GM19438 (cell line): ENCODE results near the gene DNAJC10.
"Not testable (repeated sequence)": the region's sequence is repeated elsewhere in the genome, so short reads cannot be mapped to it uniquely, and the experiment has no call there.

Source experiments
- ATAC-seq: cut with Tn5 transposase; IDR thresholded peaks from one replicate; pipeline ENCODE4 v1.9.1; 2021; ENCODE audit warnings: low read depth; ENCODE audit not compliant: unreplicated experiment

The DNAJC10 gene, protein sequence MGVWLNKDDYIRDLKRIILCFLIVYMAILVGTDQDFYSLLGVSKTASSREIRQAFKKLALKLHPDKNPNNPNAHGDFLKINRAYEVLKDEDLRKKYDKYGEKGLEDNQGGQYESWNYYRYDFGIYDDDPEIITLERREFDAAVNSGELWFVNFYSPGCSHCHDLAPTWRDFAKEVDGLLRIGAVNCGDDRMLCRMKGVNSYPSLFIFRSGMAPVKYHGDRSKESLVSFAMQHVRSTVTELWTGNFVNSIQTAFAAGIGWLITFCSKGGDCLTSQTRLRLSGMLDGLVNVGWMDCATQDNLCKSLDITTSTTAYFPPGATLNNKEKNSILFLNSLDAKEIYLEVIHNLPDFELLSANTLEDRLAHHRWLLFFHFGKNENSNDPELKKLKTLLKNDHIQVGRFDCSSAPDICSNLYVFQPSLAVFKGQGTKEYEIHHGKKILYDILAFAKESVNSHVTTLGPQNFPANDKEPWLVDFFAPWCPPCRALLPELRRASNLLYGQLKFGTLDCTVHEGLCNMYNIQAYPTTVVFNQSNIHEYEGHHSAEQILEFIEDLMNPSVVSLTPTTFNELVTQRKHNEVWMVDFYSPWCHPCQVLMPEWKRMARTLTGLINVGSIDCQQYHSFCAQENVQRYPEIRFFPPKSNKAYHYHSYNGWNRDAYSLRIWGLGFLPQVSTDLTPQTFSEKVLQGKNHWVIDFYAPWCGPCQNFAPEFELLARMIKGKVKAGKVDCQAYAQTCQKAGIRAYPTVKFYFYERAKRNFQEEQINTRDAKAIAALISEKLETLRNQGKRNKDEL

DNA sequence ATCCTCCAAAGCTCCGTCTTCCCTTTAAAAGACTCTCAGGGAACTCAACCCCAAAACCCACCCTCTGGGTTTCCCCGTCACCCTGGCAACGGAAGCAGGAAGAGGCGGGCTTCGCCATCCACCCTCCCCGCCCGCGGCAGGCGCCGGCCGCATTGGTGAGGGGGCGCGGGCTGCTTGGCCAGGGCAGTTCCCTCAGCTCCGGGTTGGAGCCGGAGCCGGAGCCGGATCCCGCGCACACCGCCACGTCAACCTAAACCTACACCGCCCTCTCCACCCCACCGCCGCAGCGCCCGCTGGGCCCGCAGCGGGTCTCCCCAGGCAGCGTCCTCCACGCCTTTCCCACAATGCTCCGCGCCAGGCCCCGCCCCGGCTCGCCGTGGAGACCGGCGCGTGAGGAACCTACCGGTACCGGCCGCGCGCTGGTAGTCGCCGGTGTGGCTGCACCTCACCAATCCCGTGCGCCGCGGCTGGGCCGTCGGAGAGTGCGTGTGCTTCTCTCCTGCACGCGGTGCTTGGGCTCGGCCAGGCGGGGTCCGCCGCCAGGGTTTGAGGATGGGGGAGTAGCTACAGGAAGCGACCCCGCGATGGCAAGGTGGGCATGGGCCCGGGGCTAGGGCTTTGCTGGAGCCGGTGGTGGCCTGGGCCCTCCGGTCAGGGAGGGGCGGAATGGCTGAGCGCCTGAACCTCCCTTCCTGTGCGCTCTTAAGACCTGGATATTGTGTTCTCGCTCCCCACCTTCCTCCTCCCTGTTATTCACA is at the start of gene DNAJC10:
DNAJC10 (plus strand) TSS at position 366 of the 758 bp plus-strand sequence. CDS start 1,830 bp downstream, outside the sequence.
- ATAC-seq: peak; percentile 80

DNA sequence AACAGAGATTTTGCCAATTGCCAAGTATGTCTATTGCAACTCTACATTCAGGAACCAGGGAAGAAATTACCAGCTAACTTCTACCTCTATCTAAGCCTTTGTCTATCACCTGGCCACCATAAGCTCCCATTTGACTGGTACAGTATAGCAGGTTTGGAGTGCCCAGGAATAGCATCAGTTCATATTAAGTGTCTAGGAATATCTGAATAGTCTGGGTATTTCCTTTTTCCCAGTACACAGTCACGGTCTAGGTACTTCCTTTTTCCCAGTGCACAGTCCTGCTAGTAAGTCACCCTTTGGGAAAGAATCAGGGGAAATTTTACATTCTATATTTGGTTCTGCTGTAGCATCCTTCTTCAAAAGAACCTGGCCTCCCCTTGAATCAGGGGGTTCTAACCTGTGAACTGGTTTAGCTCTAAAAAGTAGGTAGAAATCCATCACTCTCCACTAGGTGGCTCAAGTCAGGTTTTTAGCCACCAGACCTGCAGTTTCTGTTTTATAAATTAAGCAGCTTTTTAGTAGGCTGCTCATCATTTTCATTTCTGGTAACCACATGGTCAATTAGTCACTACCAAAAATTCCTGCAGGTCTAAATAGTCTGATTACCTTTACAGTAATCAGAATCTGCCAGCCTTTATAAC is 49.3 kb upstream of the DNAJC10 start:
- ATAC-seq: peak; percentile 69

DNA sequence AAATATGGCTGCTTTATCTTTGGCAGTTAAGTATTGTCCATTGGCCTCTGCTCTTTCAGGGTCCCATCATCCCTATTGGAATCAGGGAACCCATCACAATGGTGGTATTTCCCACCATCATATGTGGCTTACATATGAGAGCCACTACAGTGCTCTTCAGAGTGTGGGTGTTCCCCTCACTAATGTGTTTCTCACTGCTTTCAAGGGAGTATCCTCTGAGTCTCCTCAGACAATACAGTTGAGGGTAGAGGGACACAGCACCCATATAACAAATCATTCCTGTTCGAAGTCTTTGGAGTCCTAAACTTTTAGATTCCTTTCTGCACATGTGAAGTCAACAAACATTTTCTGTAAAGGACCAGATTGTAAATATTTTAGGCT is 48.8 kb upstream of the DNAJC10 start:
- ATAC-seq: peak; percentile 28

DNA sequence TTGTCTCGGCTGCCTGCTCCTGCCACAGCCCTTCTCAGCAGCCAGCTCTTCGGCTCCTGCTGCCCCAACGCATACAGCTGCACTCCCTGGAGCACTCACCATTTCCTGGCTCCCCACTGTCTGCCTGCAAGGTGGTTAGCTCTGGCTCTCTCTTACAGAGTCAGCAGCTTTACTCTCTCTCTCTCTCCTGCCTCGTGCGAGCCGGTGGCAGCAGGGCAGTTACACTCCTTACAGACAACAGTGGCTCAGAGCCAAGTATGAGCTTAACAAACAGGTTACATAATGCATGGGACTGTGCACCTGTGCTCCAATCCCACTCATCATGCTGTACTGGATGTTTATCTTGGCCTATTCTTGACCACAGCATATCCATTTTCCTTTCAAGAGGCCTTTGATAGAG is 47.4 kb upstream of the DNAJC10 start:
- ATAC-seq: no peak

- ATAC-seq: no peak
Observed at GRCh38 chr2:182672466-182673165, 43.4 kb upstream of the DNAJC10 start.

DNA sequence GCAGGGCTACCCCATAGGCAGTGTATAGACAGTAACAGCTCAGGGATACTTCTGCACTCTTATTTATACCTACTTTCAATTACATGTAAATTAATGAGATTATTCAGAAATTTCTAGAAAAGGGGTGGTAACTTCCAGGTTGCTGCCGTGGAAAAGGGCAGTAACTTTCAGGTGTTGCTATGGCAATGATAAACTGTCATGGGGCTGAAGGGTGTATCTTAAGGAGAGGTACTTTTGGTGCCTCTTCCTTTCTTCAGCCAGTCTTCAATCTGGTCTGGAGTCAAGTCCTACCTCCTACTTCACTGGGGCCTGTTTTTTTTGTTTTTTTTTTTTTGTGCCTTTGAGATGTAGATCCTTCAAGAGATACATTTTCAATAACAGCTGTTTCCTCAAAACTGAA is 35.2 kb upstream of the DNAJC10 start:
- no peak for ATAC-seq

DNA sequence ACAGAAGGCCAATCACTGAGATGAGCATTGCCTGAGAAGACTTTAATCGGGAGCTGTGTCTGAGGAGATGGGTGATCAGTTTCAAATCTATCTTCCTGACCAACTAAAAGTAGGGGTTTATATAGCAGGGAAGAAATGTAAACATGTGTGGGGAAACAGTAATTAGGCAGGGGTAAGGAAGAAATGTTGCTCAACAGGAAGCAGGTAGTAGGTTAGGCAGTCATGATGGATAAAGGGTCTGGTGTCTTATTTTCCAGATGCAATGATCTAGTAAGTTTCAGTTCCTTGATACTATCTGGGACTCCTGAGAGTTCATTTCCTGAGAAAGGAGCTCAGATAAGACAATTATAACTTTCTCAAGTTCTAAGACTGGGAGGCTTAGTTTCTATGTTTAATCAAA is 33.8 kb upstream of the DNAJC10 start:
- ATAC-seq: no peak

- no peak for ATAC-seq
Observed at GRCh38 chr2:182685559-182685958, 30.5 kb upstream of the DNAJC10 start.

DNA sequence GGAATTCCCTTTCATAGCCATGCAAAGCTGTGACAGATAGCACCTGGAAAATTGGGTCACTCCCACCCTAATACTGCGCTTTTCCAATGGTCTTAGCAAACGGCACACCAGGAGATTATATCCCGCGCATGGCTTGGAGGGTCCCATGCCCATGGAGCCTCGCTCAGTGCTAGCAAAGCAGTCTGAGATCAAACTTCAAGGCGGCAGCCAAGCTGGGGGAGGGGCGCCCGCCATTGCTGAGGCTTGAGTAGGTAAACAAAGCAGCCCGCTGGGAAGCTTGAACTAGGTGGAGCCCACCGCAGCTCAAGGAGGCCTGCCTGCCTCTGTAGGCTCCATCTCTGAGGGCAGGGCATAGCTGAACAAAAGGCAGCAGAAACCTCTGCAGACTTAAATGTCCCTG is 29.3 kb upstream of the DNAJC10 start:
- not testable (repeated sequence) for ATAC-seq

DNA sequence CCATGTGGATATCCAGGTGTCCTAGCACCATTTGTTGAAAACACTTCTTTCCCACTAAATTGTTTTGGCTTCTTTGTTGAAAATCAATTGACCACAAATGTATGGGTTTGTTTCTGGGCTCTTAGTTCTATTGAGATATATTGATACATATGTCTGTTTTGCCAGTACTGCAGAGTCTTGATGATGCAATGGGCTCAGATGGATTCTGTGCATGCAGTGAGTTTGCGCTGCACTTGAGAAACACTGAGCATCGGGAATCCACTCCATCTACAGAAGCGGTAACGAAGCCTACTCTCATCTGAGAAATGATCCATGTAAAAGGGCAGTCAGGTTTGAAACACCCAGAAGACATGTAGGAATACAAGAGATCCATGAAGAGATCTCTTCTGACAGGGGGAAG is 21.9 kb upstream of the DNAJC10 start:
- ATAC-seq: no peak

DNA sequence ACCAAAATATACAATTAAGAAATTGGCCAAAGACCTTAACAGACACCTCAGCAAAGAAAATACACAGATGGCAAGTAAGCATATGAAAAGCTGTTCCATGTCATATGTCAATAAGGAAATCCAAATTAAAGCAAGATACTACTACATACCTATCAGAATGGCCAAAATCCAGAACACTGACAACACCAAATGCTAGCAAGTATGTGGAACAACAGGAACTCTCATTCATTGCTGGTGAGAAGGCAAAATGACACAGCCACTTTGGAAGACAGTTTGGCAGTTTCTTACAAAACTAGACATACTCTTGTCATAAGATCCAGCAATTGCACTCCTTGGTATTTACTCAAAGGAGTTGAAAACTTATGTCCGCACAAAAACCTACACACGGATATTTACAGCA is 20.3 kb upstream of the DNAJC10 start:
- no peak for ATAC-seq

DNA sequence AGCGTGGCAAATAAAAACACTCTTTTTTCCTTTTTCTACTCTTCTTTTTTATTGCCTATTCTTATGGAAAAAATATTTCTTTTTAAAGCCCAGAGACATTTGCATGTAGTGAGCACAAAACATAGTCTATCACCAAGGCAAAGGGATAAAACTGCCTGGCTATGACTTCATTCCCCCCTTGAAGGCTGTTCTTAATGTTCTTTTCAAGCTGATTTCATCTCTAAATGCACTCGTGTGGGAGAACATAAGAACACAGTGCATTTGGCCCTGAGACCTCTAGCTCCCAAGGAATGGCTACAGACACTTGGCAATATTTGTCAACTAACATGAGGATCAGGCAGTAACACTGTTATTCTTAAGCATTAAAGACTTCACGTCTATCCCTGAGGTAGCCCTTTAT is 17.4 kb upstream of the DNAJC10 start:
- no peak for ATAC-seq

GRCh38 chr2:182705761-182706160 is 10.3 kb upstream of the DNAJC10 start:
- ATAC-seq: no peak

DNA sequence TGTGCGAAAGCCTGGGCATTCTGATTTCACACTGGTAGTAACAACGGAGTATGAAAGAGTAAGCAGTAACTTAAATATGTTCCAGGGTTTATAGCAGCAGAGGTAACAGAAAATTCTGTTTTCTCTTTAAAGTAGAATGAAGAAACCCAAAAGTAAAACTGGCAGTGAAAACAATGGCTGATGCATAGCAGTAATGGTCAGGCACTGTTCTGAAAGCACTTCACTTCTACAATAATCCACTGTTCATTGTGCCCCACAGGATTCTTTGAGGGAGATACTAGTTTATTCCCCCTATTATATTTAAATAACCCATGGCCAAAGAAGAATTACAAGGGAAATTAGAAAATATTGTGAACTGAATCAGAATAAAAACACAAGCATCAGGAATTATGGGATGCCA is 9.3 kb upstream of the DNAJC10 start:
- ATAC-seq: no peak

GRCh38 chr2:182713601-182714000 is 2.5 kb upstream of the DNAJC10 start:
- ATAC-seq: no peak

GRCh38 chr2:182715121-182715891 is 751 bp upstream of the DNAJC10 start:
- ATAC-seq: peak; percentile 1

GRCh38 chr2:182716650-182716979 is 558 bp downstream of the DNAJC10 start:
- no peak for ATAC-seq

DNA sequence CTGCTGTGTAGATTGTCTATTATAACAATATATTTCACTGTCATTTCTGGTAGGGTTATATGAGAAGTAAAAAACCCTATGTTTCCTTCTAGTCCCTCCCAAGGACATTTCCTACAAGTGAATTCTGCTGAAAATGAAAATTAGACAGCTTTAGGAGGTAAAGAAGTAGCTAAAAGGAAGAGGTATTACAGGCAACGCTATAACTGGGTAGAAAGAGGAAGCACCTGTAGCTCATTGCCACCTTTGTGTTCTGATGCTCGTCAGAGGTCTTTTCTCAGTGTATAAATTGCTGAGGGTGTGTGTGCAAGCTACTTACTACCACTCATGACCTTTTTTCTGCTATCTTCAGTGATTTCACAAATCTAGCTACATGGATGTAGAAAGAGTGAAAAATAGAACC is 1.4 kb downstream of the DNAJC10 start:
- peak; percentile 39 for ATAC-seq

GRCh38 chr2:182717816-182718215 is 1.8 kb downstream of the DNAJC10 start:
- no peak for ATAC-seq
